Fibroblast of lung (primary cell): Measurements from ENCODE around the gene PPFIA2. TPM values are rescaled to one million over a fixed set of nuclear protein-coding genes. Genes with fewer than 3 reads are reported as not detected.
A peak's percentile ranks its signal among the peaks of the same experiment; 100 is the strongest.

Experiments
- DNase-seq, 2 donors: peaks; one replicate each; pipeline versions ENCODE4 v3.0.0 to v3.0.0-alpha.2; 2010; ENCODE audit warnings: low read depth in 2 of 2
- H2AFZ ChIP-seq: 2 replicates; pipeline ENCODE4 v1.5.1; 2012; ENCODE audit warnings: low read length, control low read depth, inconsistent platforms
- H3K27ac ChIP-seq: 2 replicates; pipeline ENCODE4 v1.5.1; 2011; ENCODE audit warnings: low read length, control low read depth; ENCODE audit not compliant: insufficient read depth
- H3K27me3 ChIP-seq: 2 replicates; pipeline ENCODE4 v1.5.1; 2011; ENCODE audit warnings: mild to moderate bottlenecking, low read length; ENCODE audit not compliant: control insufficient read depth, insufficient read depth
- H3K36me3 ChIP-seq: 2 replicates; pipeline ENCODE4 v1.5.1; 2011; ENCODE audit warnings: low read length; ENCODE audit not compliant: control insufficient read depth, insufficient read depth
- H3K4me1 ChIP-seq: 2 replicates; pipeline ENCODE4 v1.5.1; 2011; ENCODE audit warnings: low read length; ENCODE audit not compliant: control insufficient read depth, insufficient read depth; ENCODE audit errors: extremely low read depth
- H3K4me2 ChIP-seq: 2 replicates; pipeline ENCODE4 v1.5.1; 2011; ENCODE audit warnings: low read length, control low read depth; ENCODE audit not compliant: insufficient read depth; ENCODE audit errors: extremely low read depth
- H3K4me3 ChIP-seq, 4 experiments: fragments of 200-600 bp in 1 of 4; sonication (generic) in 1 of 4; replicated peaks in 1 of 4; 2 replicates each; pipeline ENCODE4 v1.5.1; 2011 to 2016; ENCODE audit warnings: low read length in 4 of 4, low read depth in 3 of 4, mild to moderate bottlenecking in 3 of 4, control low read depth in 2 of 4, inconsistent platforms in 1 of 4, mixed read lengths in 1 of 4; ENCODE audit not compliant: insufficient read depth in 1 of 4; ENCODE audit errors: control extremely low read depth in 1 of 4
- H3K79me2 ChIP-seq: 2 replicates; pipeline ENCODE4 v1.5.1; 2012; ENCODE audit warnings: mild to moderate bottlenecking, low read length, inconsistent platforms; ENCODE audit not compliant: control insufficient read depth, insufficient read depth
- H3K9ac ChIP-seq: 2 replicates; pipeline ENCODE4 v1.5.1; 2011; ENCODE audit warnings: mild to moderate bottlenecking, low read length, control low read depth; ENCODE audit not compliant: insufficient read depth
- H3K9me3 ChIP-seq: 2 replicates; pipeline ENCODE4 v1.5.1; 2012; ENCODE audit warnings: low read depth, low read length; ENCODE audit not compliant: control insufficient read depth, insufficient read depth
- H4K20me1 ChIP-seq: 2 replicates; pipeline ENCODE4 v1.5.1; 2011; ENCODE audit warnings: low read length; ENCODE audit not compliant: control insufficient read depth, insufficient read depth; ENCODE audit errors: extremely low read depth
- EZH2 ChIP-seq: IDR thresholded peaks from 2 replicates; pipeline ENCODE4 v1.5.1; 2012; ENCODE audit warnings: low read length, control low read depth, mild to moderate bottlenecking; ENCODE audit errors: missing control alignments
- polyA plus RNA-seq, 2 donors: library from polyadenylated mRNA; depleted of rRNA in 1 of 2; stranded (reverse) in 1 of 2; unstranded in 1 of 2; fragments of >200 nt; gene quantifications; 2 replicates each; pipeline ENCODE4 v1.2.1, GENCODE V29; 2011 to 2012; ENCODE audit warnings: missing spikeins in 1 of 2
- total RNA-seq: library from RNA; depleted of rRNA; stranded (reverse); fragments of >200 nt; gene quantifications from 2 replicates; pipeline ENCODE4 v1.2.1, GENCODE V29; 2014
- TF ChIP-seq, protein P1 (sequence below), 2 donors: IDR thresholded peaks in 1 of 2; conservative IDR thresholded peaks in 1 of 2; 1 replicate in 1 of 2; 2 replicates in 1 of 2; pipeline ENCODE4 v1.5.1; 2011 to 2012; ENCODE audit warnings: low read length in 2 of 2, control low read depth in 1 of 2, inconsistent platforms in 1 of 2, low read depth in 1 of 2, mild to moderate bottlenecking in 1 of 2

Gene PPFIA2
- total and polyA plus RNA-seq, 2 donors (not counting 1 experiment from before 2014, with no cell fraction given): 0.54 to 2.1 TPM

- Histone ChIP-seq H3K27me3 (no peaks in the 10 kb centered on the region), H3K79me2 (no peaks in the 10 kb centered on the region), H3K4me3 (no peak overlapping the region), H4K20me1 (no peaks in the 10 kb centered on the region), H3K36me3 (no peaks in the 10 kb centered on the region), H3K9me3 (no peaks in the 10 kb centered on the region), H3K27ac (no peak overlapping the region), H3K9ac (no peak overlapping the region), H3K4me2 (no peak overlapping the region), H3K4me1 (no peaks in the 10 kb centered on the region), H2AFZ (no peak overlapping the region)
- DNase-seq: no peak
- TF ChIP-seq, protein P1, sequence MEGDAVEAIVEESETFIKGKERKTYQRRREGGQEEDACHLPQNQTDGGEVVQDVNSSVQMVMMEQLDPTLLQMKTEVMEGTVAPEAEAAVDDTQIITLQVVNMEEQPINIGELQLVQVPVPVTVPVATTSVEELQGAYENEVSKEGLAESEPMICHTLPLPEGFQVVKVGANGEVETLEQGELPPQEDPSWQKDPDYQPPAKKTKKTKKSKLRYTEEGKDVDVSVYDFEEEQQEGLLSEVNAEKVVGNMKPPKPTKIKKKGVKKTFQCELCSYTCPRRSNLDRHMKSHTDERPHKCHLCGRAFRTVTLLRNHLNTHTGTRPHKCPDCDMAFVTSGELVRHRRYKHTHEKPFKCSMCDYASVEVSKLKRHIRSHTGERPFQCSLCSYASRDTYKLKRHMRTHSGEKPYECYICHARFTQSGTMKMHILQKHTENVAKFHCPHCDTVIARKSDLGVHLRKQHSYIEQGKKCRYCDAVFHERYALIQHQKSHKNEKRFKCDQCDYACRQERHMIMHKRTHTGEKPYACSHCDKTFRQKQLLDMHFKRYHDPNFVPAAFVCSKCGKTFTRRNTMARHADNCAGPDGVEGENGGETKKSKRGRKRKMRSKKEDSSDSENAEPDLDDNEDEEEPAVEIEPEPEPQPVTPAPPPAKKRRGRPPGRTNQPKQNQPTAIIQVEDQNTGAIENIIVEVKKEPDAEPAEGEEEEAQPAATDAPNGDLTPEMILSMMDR (conservative IDR thresholded peaks at IDR 0.05 in 1 of 2, IDR thresholded peaks at IDR 0.05 in 1 of 2; ENCODE audit: low read depth in 1 of 2, low read length in 2 of 2): no peak
- no peak for TF ChIP-seq EZH2
These were observed 258.4 kb downstream of the PPFIA2 start for GRCh38 chr12:81500788-81501187.

DNA sequence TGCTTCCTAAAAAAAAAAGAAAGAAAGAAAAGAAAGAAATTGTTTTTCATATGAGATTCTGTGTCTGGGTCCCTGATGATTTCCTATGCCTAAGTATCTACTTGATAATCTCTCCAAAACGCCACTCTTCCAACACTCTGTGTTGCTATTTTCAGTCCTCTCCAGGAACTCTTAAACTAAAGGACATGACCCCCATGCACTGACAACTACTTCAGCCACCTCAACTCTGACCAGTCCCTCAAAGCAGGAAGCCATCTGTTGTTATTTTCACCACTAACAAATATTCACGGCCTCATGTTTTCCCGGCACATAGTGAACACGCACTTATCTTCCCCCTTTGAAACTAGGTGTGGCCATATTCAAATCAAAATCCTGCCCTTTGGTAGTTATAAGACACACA is 259.3 kb downstream of the PPFIA2 start:
- H3K4me2 ChIP-seq: no peak overlapping the region

GRCh38 chr12:81492131-81492720 is 266.9 kb downstream of the PPFIA2 start:
- no peaks in the 10 kb centered on the region for H3K79me2 ChIP-seq
- no peaks in the 10 kb centered on the region for H3K4me1 ChIP-seq
- H3K36me3 ChIP-seq: no peaks in the 10 kb centered on the region
- H2AFZ ChIP-seq: no peak overlapping the region
- TF ChIP-seq, protein P1 (conservative IDR thresholded peaks at IDR 0.05 in 1 of 2, IDR thresholded peaks at IDR 0.05 in 1 of 2; ENCODE audit: low read depth in 1 of 2, low read length in 2 of 2): no peak
- no peak for TF ChIP-seq EZH2
- H3K4me2 ChIP-seq: no peak overlapping the region
- H3K9me3 ChIP-seq: no peaks in the 10 kb centered on the region
- DNase-seq: peak in 1 of 2 donors; percentile 46
- H3K27me3 ChIP-seq: no peaks in the 10 kb centered on the region
- H3K4me3 ChIP-seq: no peak overlapping the region
- H4K20me1 ChIP-seq: no peaks in the 10 kb centered on the region
- no peak overlapping the region for H3K27ac ChIP-seq
- H3K9ac ChIP-seq: no peak overlapping the region

More for the DNA sequence above, 259.3 kb downstream of the PPFIA2 start:
- Histone ChIP-seq H3K36me3 (no peaks in the 10 kb centered on the region), H4K20me1 (no peaks in the 10 kb centered on the region), H3K9ac (no peak overlapping the region), H2AFZ (no peak overlapping the region), H3K4me3 (no peak overlapping the region), H3K4me1 (no peaks in the 10 kb centered on the region), H3K9me3 (no peaks in the 10 kb centered on the region), H3K27ac (no peak overlapping the region), H3K79me2 (no peaks in the 10 kb centered on the region), H3K27me3 (no peaks in the 10 kb centered on the region)
- TF ChIP-seq, protein P1 (conservative IDR thresholded peaks at IDR 0.05 in 1 of 2, IDR thresholded peaks at IDR 0.05 in 1 of 2; ENCODE audit: low read depth in 1 of 2, low read length in 2 of 2): no peak
- TF ChIP-seq EZH2: no peak
- no peak for DNase-seq
